Measurements from ENCODE around the gene CASP3.

GRCh38 chr4:184694412-184694956, 45.2 kb upstream of the CASP3 start:
- no peak for TF ChIP-seq CTCF (IDR thresholded peaks at IDR 0.05)
- TF ChIP-seq POLR2A (IDR thresholded peaks at IDR 0.05) = no peak
- no peak for TF ChIP-seq POLR2AphosphoS5 (IDR thresholded peaks at IDR 0.05)
- no peak for TF ChIP-seq EP300 (IDR thresholded peaks at IDR 0.05; ENCODE audit: low read depth)
